Measurements from ENCODE around the gene DCN. TPM values are rescaled to one million over a fixed set of nuclear protein-coding genes. Genes with fewer than 3 reads are reported as not detected.

DCN gene
- total and polyA plus RNA-seq, 7 donors, result 41.2 to 1,612 (median 675) TPM

- WGBS, 2 donors, result 80 to 81% methylated on average over 1 of the region's 1 CpG
- intact Hi-C loops (cut with DNase I), result no loop called here
- no peaks in the 10 kb centered on the region for H3K9me3 ChIP-seq
- no peaks in the 10 kb centered on the region for H3K36me3 ChIP-seq
- no peak overlapping the region for H3K27ac ChIP-seq
- H3K4me1 ChIP-seq, result no peaks in the 10 kb centered on the region
- DNase-seq, result no peak
- no peak overlapping the region for H3K4me3 ChIP-seq
- no peaks in the 10 kb centered on the region for H3K27me3 ChIP-seq
- TF ChIP-seq POLR2A (IDR thresholded peaks at IDR 0.05), result no peak
- TF ChIP-seq EP300 (IDR thresholded peaks at IDR 0.05), result no peak
- no peak for TF ChIP-seq POLR2AphosphoS5 (IDR thresholded peaks at IDR 0.05)
- TF ChIP-seq CTCF (IDR thresholded peaks at IDR 0.05), result no peak
Observed at GRCh38 chr12:91205811-91206210, 23.2 kb upstream of the DCN start.

GRCh38 chr12:91204421-91204820 lies 21.8 kb upstream of the DCN start:
- no peaks in the 10 kb centered on the region for H3K27me3 ChIP-seq
- no peaks in the 10 kb centered on the region for H3K36me3 ChIP-seq
- intact Hi-C loops (cut with DNase I), result no loop called here
- H3K4me3 ChIP-seq, result no peak overlapping the region
- H3K27ac ChIP-seq, result no peak overlapping the region
- no peaks in the 10 kb centered on the region for H3K4me1 ChIP-seq
- H3K9me3 ChIP-seq, result no peaks in the 10 kb centered on the region
- DNase-seq, result no peak
- 90 to 91% methylated on average over 4 of the region's 4 CpGs for WGBS, 2 donors
- TF ChIP-seq EP300 (IDR thresholded peaks at IDR 0.05), result no peak
- no peak for TF ChIP-seq POLR2AphosphoS5 (IDR thresholded peaks at IDR 0.05)
- no peak for TF ChIP-seq CTCF (IDR thresholded peaks at IDR 0.05)
- TF ChIP-seq POLR2A (IDR thresholded peaks at IDR 0.05), result no peak

- Histone ChIP-seq H3K36me3 (no peaks in the 10 kb centered on the region), H3K4me1 (no peaks in the 10 kb centered on the region), H3K27ac (no peak overlapping the region), H3K27me3 (no peaks in the 10 kb centered on the region), H3K4me3 (no peak overlapping the region), H3K9me3 (no peaks in the 10 kb centered on the region)
- WGBS, 2 donors, result 47 to 62% methylated on average over 3 of the region's 3 CpGs
- no peak for DNase-seq
- TF ChIP-seq POLR2A (IDR thresholded peaks at IDR 0.05) (no peak), EP300 (IDR thresholded peaks at IDR 0.05) (no peak), POLR2AphosphoS5 (IDR thresholded peaks at IDR 0.05) (no peak), CTCF (IDR thresholded peaks at IDR 0.05) (no peak)
- intact Hi-C loops (cut with DNase I), result no loop called here
Observed at GRCh38 chr12:91203610-91204009, 21.0 kb upstream of the DCN start.

- Histone ChIP-seq H3K9me3 (no peaks in the 10 kb centered on the region), H3K36me3 (no peaks in the 10 kb centered on the region), H3K4me3 (no peak overlapping the region), H3K27ac (no peak overlapping the region), H3K27me3 (no peaks in the 10 kb centered on the region), H3K4me1 (no peaks in the 10 kb centered on the region)
- WGBS, 2 donors, result 92 to 98% methylated on average over 1 of the region's 1 CpG
- no peak for DNase-seq
- intact Hi-C loops (cut with DNase I), result no loop called here
- TF ChIP-seq POLR2A (IDR thresholded peaks at IDR 0.05) (no peak), EP300 (IDR thresholded peaks at IDR 0.05) (no peak)
Observed at GRCh38 chr12:91202390-91202789, 19.8 kb upstream of the DCN start.

GRCh38 chr12:91196436-91196835 lies 13.8 kb upstream of the DCN start:
- DNase-seq, result no peak
- no peak overlapping the region for H3K4me3 ChIP-seq
- no peaks in the 10 kb centered on the region for H3K36me3 ChIP-seq
- H3K4me1 ChIP-seq, result no peaks in the 10 kb centered on the region
- TF ChIP-seq CTCF (IDR thresholded peaks at IDR 0.05) (no peak), EP300 (IDR thresholded peaks at IDR 0.05) (no peak), POLR2AphosphoS5 (IDR thresholded peaks at IDR 0.05) (no peak), POLR2A (IDR thresholded peaks at IDR 0.05) (no peak)
- 92 to 93% methylated on average over 1 of the region's 1 CpG for WGBS, 2 donors
- H3K27me3 ChIP-seq, result no peaks in the 10 kb centered on the region
- H3K9me3 ChIP-seq, result no peaks in the 10 kb centered on the region
- intact Hi-C loops (cut with DNase I), result no loop called here
- no peak overlapping the region for H3K27ac ChIP-seq
